ENCODE measurements around the gene APOL6.

- TF ChIP-seq POLR2A (IDR thresholded peaks at IDR 0.05) = no peak
- no peak for TF ChIP-seq CTCF (IDR thresholded peaks at IDR 0.05)
- no peak for TF ChIP-seq POLR2AphosphoS5 (IDR thresholded peaks at IDR 0.05)
These were observed 40.8 kb downstream of the APOL6 start for GRCh38 chr22:35688913-35689675.
